Measurements from ENCODE around the gene CEP164. TPM values are rescaled to one million over a fixed set of nuclear protein-coding genes. Genes with fewer than 3 reads are reported as not detected.

The CEP164 gene
- total RNA-seq, 1 experiment from 2014 or later: 25.4 TPM

GRCh38 chr11:117375960-117376359 lies 48.3 kb downstream of the CEP164 start:
- Mint-ChIP-seq H3K27me3 (ENCODE audit: unreplicated experiment) (no peaks in the 10 kb centered on the region), H3K36me3 (ENCODE audit: insufficient read depth, unreplicated experiment) (peaks cover 24% of the 10 kb centered on the region), H3K4me1 (ENCODE audit: low read depth, unreplicated experiment) (no peaks in the 10 kb centered on the region), H3K9me3 (ENCODE audit: low read depth, unreplicated experiment) (no peaks in the 10 kb centered on the region), H3K27ac (ENCODE audit: unreplicated experiment) (no peak overlapping the region), H3K4me3 (ENCODE audit: low read depth, unreplicated experiment) (no peak overlapping the region)
- no peak for TF ChIP-seq CTCF (IDR thresholded peaks at IDR 0.05; ENCODE audit: unreplicated experiment)
- intact Hi-C loops (cut with micrococcal nuclease; ENCODE audit: unreplicated experiment): no loop called here
- no TSS peak for BruUV-seq (replicated peaks)
- CTCF ChIA-PET: no interaction called here
- DNase-seq: no peak

DNA sequence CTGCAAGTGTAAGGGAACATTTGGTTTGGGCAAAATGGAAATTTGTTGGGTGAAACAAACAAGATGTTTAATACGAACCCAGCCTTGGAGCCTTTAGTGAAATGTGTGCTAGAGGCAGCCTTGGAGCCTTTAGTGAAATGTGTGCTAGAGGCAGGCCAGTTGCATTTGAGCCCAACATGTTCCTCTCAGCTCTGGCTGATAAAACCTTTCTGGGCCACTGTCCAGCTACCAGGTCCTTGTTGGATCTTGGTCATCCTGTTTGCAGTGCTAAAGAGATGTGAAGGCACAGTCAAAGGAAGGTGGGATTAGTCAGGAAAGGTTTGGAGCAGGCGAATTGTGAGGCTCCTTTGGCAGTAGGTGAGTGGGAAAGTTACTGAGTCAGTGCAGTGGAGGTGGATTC lies 48.9 kb downstream of the CEP164 start:
- no peak for TF ChIP-seq CTCF (IDR thresholded peaks at IDR 0.05; ENCODE audit: unreplicated experiment)
- no peaks in the 10 kb centered on the region for H3K27me3 Mint-ChIP-seq (ENCODE audit: unreplicated experiment)
- CTCF ChIA-PET: no interaction called here
- no peak for DNase-seq
- intact Hi-C loops (cut with micrococcal nuclease; ENCODE audit: unreplicated experiment): no loop called here
- H3K36me3 Mint-ChIP-seq (ENCODE audit: insufficient read depth, unreplicated experiment): peaks cover 24% of the 10 kb centered on the region
- H3K4me1 Mint-ChIP-seq (ENCODE audit: low read depth, unreplicated experiment): no peaks in the 10 kb centered on the region
- no peak overlapping the region for H3K27ac Mint-ChIP-seq (ENCODE audit: unreplicated experiment)
- BruUV-seq (replicated peaks): no TSS peak
- H3K9me3 Mint-ChIP-seq (ENCODE audit: low read depth, unreplicated experiment): no peaks in the 10 kb centered on the region
- no peak overlapping the region for H3K4me3 Mint-ChIP-seq (ENCODE audit: low read depth, unreplicated experiment)

DNA sequence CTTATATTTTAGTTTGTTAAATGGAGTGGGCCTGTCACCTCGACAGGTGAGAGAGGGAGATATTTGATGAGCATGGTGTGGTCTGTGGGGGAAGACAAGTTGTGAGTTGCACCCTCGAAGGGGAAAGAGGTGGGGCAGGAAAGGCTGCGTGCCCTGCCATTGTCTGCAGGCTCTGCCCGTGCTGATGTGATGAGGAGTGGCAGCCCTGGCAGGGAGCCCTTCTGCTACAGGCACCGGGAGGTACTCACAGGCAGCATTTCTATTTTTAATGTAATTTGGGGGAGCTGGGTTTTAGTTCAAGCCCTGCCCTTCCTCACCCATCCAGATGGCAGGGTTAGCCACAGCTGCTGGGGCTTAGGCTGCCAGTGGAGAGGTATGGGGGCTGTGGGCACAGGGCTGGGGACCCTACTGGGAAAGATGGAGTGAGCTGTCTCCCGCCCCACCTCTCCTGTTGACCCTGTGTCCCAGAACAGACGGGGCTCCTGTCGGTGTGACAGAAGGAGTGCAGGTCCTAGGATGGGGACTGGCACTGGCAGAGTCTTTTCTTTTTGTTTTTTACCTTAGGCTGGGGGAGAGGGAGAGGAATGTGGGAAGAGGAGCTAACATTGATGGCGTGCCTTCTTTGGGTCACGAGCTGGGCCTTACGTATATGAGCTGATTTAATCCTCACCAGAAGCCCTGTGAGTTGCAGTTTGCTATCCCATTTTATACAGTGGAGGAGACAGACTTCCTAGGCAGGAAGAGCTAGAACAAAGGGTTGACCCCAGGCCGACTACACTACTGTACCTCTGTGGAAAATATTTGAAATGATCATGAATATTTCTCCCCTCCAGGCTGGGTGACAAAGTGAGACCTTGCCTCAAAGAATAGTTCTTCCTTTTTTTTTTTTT lies 51.6 kb downstream of the CEP164 start:
- Mint-ChIP-seq H3K9me3 (ENCODE audit: low read depth, unreplicated experiment) (no peaks in the 10 kb centered on the region), H3K36me3 (ENCODE audit: insufficient read depth, unreplicated experiment) (peaks cover 9% of the 10 kb centered on the region), H3K4me3 (ENCODE audit: low read depth, unreplicated experiment) (no peak overlapping the region), H3K4me1 (ENCODE audit: low read depth, unreplicated experiment) (no peaks in the 10 kb centered on the region), H3K27ac (ENCODE audit: unreplicated experiment) (no peak overlapping the region), H3K27me3 (ENCODE audit: unreplicated experiment) (no peaks in the 10 kb centered on the region)
- no TSS peak for BruUV-seq (replicated peaks)
- intact Hi-C loops (cut with micrococcal nuclease; ENCODE audit: unreplicated experiment): no loop called here
- no peak for DNase-seq
- TF ChIP-seq CTCF (IDR thresholded peaks at IDR 0.05; ENCODE audit: unreplicated experiment): no peak
- CTCF ChIA-PET: interaction anchor here (0.5 to 0.6 kb wide), 2 partner anchors 78 to 154 kb away, joined by 3 to 4 read pairs; no protein-coding TSS in a partner anchor

GRCh38 chr11:117380676-117381075 lies 53.0 kb downstream of the CEP164 start:
- no peak for TF ChIP-seq CTCF (IDR thresholded peaks at IDR 0.05; ENCODE audit: unreplicated experiment)
- no peak overlapping the region for H3K4me3 Mint-ChIP-seq (ENCODE audit: low read depth, unreplicated experiment)
- intact Hi-C loops (cut with micrococcal nuclease; ENCODE audit: unreplicated experiment): no loop called here
- H3K36me3 Mint-ChIP-seq (ENCODE audit: insufficient read depth, unreplicated experiment): peaks cover 4% of the 10 kb centered on the region
- no peaks in the 10 kb centered on the region for H3K9me3 Mint-ChIP-seq (ENCODE audit: low read depth, unreplicated experiment)
- no peak for DNase-seq
- CTCF ChIA-PET: no interaction called here
- no TSS peak for BruUV-seq (replicated peaks)
- H3K27me3 Mint-ChIP-seq (ENCODE audit: unreplicated experiment): no peaks in the 10 kb centered on the region
- no peak overlapping the region for H3K27ac Mint-ChIP-seq (ENCODE audit: unreplicated experiment)
- no peaks in the 10 kb centered on the region for H3K4me1 Mint-ChIP-seq (ENCODE audit: low read depth, unreplicated experiment)
